Tibial nerve (tissue), 4 donors: ENCODE data around the gene MED12. TPM values are rescaled to one million over a fixed set of nuclear protein-coding genes. Genes with fewer than 3 reads are reported as not detected.
"Not testable (repeated sequence)": the region's sequence is repeated elsewhere in the genome, so short reads cannot be mapped to it uniquely, and the experiment has no call there.

ENCODE experiments used
- DNase-seq, 2 donors: peaks; one replicate each; pipeline ENCODE4 v3.0.0-alpha.2; 2019; ENCODE audit warnings: low spot score in 2 of 2
- H3K27ac ChIP-seq, 4 donors: fragments of 200-600 bp; sonication (generic) in 3 of 4; one replicate each; pipeline ENCODE4 v1.5.1; 2017 to 2019; ENCODE audit warnings: mild to moderate bottlenecking in 1 of 4
- H3K27me3 ChIP-seq, 2 donors: fragments of 200-600 bp; sonication (generic) in 1 of 2; one replicate each; pipeline versions ENCODE4 v1.5.1 to v1.6.0; 2017 to 2019
- H3K36me3 ChIP-seq, 3 donors: fragments of 200-600 bp; sonication (generic); one replicate each; pipeline ENCODE4 v1.5.1; 2018 to 2019
- H3K4me1 ChIP-seq, 4 donors: fragments of 200-600 bp; sonication (generic) in 3 of 4; one replicate each; pipeline ENCODE4 v1.5.1; 2017 to 2019
- H3K4me3 ChIP-seq, 4 donors: fragments of 200-600 bp; sonication (generic) in 3 of 4; one replicate each; pipeline ENCODE4 v1.5.1; 2017 to 2019; ENCODE audit warnings: mild to moderate bottlenecking in 1 of 4, moderate library complexity in 1 of 4
- H3K9me3 ChIP-seq, 4 donors: fragments of 200-600 bp; sonication (generic) in 3 of 4; one replicate each; pipeline ENCODE4 v1.5.1; 2017 to 2019
- CTCF ChIP-seq, 5 experiments: fragments of 200-600 bp in 3 of 5; fragments of 450-650 bp in 2 of 5; sonication (generic) in 3 of 5; IDR thresholded peaks; one replicate each; pipeline ENCODE4 v1.5.1; 2016 to 2019; ENCODE audit warnings: antibody characterized with exemption in 5 of 5, mild to moderate bottlenecking in 3 of 5, moderate library complexity in 2 of 5
- EP300 ChIP-seq, 2 donors: sonication (generic); formaldehyde crosslinking; IDR thresholded peaks; one replicate each; pipeline ENCODE4 v1.6.1; 2017; ENCODE audit warnings: antibody characterized with exemption in 2 of 2, mild to moderate bottlenecking in 1 of 2
- POLR2A ChIP-seq, 2 donors: fragments of 450-650 bp; IDR thresholded peaks; one replicate each; pipeline ENCODE4 v1.6.1; 2017; ENCODE audit warnings: antibody characterized with exemption in 2 of 2, mild to moderate bottlenecking in 2 of 2, moderate library complexity in 2 of 2
- WGBS, 2 donors: methylation state at CpG; one replicate each; pipeline ENCODE4 v1.1.5; 2018; 5-methylcytosine and 5-hydroxymethylcytosine counted together
- total RNA-seq, 4 donors: library from RNA; depleted of rRNA; stranded (reverse); fragments of >200 nt; gene quantifications; one replicate each; pipeline ENCODE4 v1.1.0, GENCODE V29; 2016

The MED12 gene
- total RNA-seq, 4 donors from 2014 or later, result 30.8 to 65.8 (median 48.3) TPM

GRCh38 chrX:71173440-71173839 lies 55.0 kb downstream of the MED12 start:
- Histone ChIP-seq H3K4me1 (no peaks in the 10 kb centered on the region), H3K36me3 (no peaks in the 10 kb centered on the region), H3K27ac (no peak overlapping the region), H3K27me3 (peaks cover 0 to 8% of the 10 kb centered on the region in 2 donors), H3K4me3 (no peak overlapping the region), H3K9me3 (no peaks in the 10 kb centered on the region)
- TF ChIP-seq CTCF (IDR thresholded peaks at IDR 0.05), result no peak
- no peak for TF ChIP-seq POLR2A (IDR thresholded peaks at IDR 0.05)
- no peak for TF ChIP-seq EP300 (IDR thresholded peaks at IDR 0.05)
- no peak for DNase-seq
- 52 to 81% methylated on average over 2 of the region's 2 CpGs for WGBS, 2 donors

DNA sequence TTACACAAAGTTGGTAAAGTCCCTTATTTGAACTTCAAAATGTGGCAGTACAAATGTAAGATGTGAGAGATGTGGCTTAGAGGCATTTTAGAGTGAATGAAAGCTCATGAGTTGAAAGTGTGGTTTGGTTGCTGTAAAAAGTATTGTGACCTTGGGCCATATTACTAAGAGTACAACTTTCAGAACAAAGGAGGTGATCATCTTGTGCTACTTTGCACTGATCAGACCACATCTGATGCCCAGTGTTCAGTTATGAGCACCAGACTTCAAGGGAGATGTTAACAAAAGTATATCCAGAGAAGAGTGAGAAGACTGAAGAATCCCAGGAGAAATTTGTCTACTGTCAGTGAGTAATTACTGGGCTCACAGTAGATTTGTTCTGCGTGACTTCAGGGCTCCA lies 56.4 kb downstream of the MED12 start:
- 78 to 90% methylated on average over 1 of the region's 1 CpG for WGBS, 2 donors
- Histone ChIP-seq H3K9me3 (no peaks in the 10 kb centered on the region), H3K4me1 (no peaks in the 10 kb centered on the region), H3K36me3 (no peaks in the 10 kb centered on the region), H3K4me3 (no peak overlapping the region), H3K27me3 (peaks cover 0 to 8% of the 10 kb centered on the region in 2 donors), H3K27ac (no peak overlapping the region)
- DNase-seq, result no peak
- no peak for TF ChIP-seq POLR2A (IDR thresholded peaks at IDR 0.05)
- no peak for TF ChIP-seq EP300 (IDR thresholded peaks at IDR 0.05)
- no peak for TF ChIP-seq CTCF (IDR thresholded peaks at IDR 0.05)

DNA sequence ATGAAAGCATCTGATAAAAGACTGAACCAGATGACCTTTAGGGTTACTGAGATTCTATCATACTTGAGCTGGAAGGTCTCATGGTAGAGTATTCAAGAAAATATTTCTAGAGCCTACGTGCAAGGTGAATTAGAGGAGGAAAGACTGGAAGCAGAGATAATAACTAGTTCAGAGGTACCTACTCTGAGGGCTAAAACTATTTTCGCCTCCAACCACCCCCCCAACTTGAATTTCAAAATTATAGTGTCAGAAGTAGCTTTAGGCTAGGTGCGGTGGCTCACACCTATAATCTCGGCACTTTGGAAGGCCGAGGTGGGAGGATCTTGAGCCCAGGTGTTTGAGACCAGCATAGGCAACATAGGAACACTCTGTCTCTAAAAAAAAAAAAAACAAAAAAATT lies 57.1 kb downstream of the MED12 start:
- TF ChIP-seq CTCF (IDR thresholded peaks at IDR 0.05) (no peak), POLR2A (IDR thresholded peaks at IDR 0.05) (no peak), EP300 (IDR thresholded peaks at IDR 0.05) (no peak)
- WGBS, 2 donors, result 85 to 91% methylated on average over 5 of the region's 5 CpGs
- Histone ChIP-seq H3K27ac (no peak overlapping the region), H3K27me3 (peaks cover 0 to 8% of the 10 kb centered on the region in 2 donors), H3K4me3 (no peak overlapping the region), H3K36me3 (no peaks in the 10 kb centered on the region), H3K4me1 (no peaks in the 10 kb centered on the region), H3K9me3 (no peaks in the 10 kb centered on the region)
- no peak for DNase-seq

- no peak overlapping the region for H3K4me3 ChIP-seq
- H3K36me3 ChIP-seq, result no peaks in the 10 kb centered on the region
- DNase-seq, result no peak
- TF ChIP-seq EP300 (IDR thresholded peaks at IDR 0.05), result no peak
- no peak for TF ChIP-seq CTCF (IDR thresholded peaks at IDR 0.05)
- TF ChIP-seq POLR2A (IDR thresholded peaks at IDR 0.05), result no peak
- WGBS, 2 donors, result 7 to 47% methylated on average over 3 of the region's 3 CpGs
- H3K27me3 ChIP-seq, result peaks cover 0 to 8% of the 10 kb centered on the region in 2 donors
- no peak overlapping the region for H3K27ac ChIP-seq
- peaks cover 0 to 6% (median 0%) of the 10 kb centered on the region in 4 donors for H3K4me1 ChIP-seq
- no peaks in the 10 kb centered on the region for H3K9me3 ChIP-seq
Measured at GRCh38 chrX:71177327-71177726, 58.9 kb downstream of the MED12 start.

DNA sequence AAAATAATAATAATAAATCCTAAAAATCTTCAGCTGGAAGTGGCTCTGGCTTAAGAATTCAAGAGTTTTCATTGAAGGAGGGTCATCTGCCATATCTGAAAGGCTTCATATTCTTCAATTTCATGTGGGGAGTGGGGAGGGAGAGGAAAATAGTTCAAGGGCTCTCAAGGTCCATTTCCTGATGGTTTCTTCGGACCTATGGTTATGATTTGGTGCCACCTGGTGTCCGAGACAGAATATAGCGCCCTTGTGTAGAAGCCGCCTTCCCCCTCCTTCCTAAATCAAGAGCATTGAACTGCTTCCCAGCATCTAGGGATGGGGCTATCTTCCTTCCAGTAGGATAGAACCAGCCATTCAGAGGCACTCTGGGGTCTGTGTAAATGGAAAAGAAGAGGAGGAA lies 60.5 kb downstream of the MED12 start:
- peaks cover 0 to 8% of the 10 kb centered on the region in 2 donors for H3K27me3 ChIP-seq
- H3K4me3 ChIP-seq, result no peak overlapping the region
- H3K9me3 ChIP-seq, result no peaks in the 10 kb centered on the region
- no peak overlapping the region for H3K27ac ChIP-seq
- no peaks in the 10 kb centered on the region for H3K36me3 ChIP-seq
- peaks cover 0 to 15% (median 0%) of the 10 kb centered on the region in 4 donors for H3K4me1 ChIP-seq
- DNase-seq, result peak; percentile 16 to 40
- TF ChIP-seq CTCF (IDR thresholded peaks at IDR 0.05), result peak; percentile 55 to 77 (median 64)
- TF ChIP-seq POLR2A (IDR thresholded peaks at IDR 0.05), result no peak
- WGBS, 2 donors, result 4 to 6% methylated on average over 4 of the region's 4 CpGs

- not testable (repeated sequence) for H3K4me3 ChIP-seq, DNase-seq, H3K9me3 ChIP-seq, H3K27me3 ChIP-seq, H3K36me3 ChIP-seq
- Histone ChIP-seq H3K27ac (peak overlapping the region in 1 of 4 donors; percentile 94), H3K4me1 (peaks cover 0 to 15% (median 0%) of the 10 kb centered on the region in 4 donors)
- 82 to 94% methylated on average over 9 of the region's 9 CpGs for WGBS, 2 donors
Measured at GRCh38 chrX:71180579-71181265, 62.3 kb downstream of the MED12 start.
